H1 (cell line): Measurements from ENCODE around the gene EN2. TPM values are rescaled to one million over a fixed set of nuclear protein-coding genes. Genes with fewer than 3 reads are reported as not detected.

Source experiments
- CTCF ChIA-PET: fragments of 300-600 bp; sonication (Branson Sonifier 250); formaldehyde crosslinking; loops from one replicate; lab custom pipeline; 2021; ENCODE audit not compliant: partially characterized antibody; lab: Charles Lee
- POLR2A ChIA-PET: fragments of 300-600 bp; sonication (Branson Sonifier 250); formaldehyde crosslinking; loops from one replicate; lab custom pipeline; 2021; ENCODE audit warnings: inconsistent platforms; ENCODE audit not compliant: partially characterized antibody; lab: Charles Lee
- DNase-seq, 2 experiments: peaks; one replicate each; pipeline versions ENCODE4 v3.0.0 to v3.0.0-alpha.2; 2010 to 2022; ENCODE audit warnings: low spot score in 2 of 2, low read depth in 1 of 2, mixed read lengths in 1 of 2
- FAIRE-seq: peaks from 2 replicates; lab custom pipeline; 2011; peaks lifted over from hg19 to GRCh38; lab: Jason Lieb, UNC
- H2AFZ ChIP-seq: 2 replicates; pipeline ENCODE4 v1.8.1; 2012; ENCODE audit warnings: low read length, inconsistent platforms
- H2AK5ac ChIP-seq: 2 replicates; pipeline ENCODE4 v1.6.1; 2013; ENCODE audit warnings: low read depth, low read length
- H2BK120ac ChIP-seq: replicated peaks from 2 replicates; pipeline ENCODE3; 2013; ENCODE audit warnings: low read depth, low read length, inconsistent platforms
- H2BK12ac ChIP-seq: 2 replicates; pipeline ENCODE4 v1.6.1; 2013; ENCODE audit warnings: low read depth, low read length
- H2BK15ac ChIP-seq: 2 replicates; pipeline ENCODE4 v1.6.1; 2013; ENCODE audit warnings: low read length
- H2BK20ac ChIP-seq: 2 replicates; pipeline ENCODE4 v1.6.1; 2013; ENCODE audit warnings: low read length
- H2BK5ac ChIP-seq: 2 replicates; pipeline ENCODE4 v1.6.1; 2013; ENCODE audit warnings: low read depth, low read length
- H3K14ac ChIP-seq: 2 replicates; pipeline ENCODE4 v1.6.1; 2013; ENCODE audit warnings: inconsistent platforms; ENCODE audit not compliant: insufficient read length
- H3K18ac ChIP-seq: 2 replicates; pipeline ENCODE4 v1.6.1; 2013; ENCODE audit warnings: low read length; ENCODE audit errors: extremely low read depth
- H3K23ac ChIP-seq: 2 replicates; pipeline ENCODE4 v1.6.1; 2013; ENCODE audit warnings: inconsistent platforms; ENCODE audit not compliant: insufficient read length
- H3K23me2 ChIP-seq: 2 replicates; pipeline ENCODE4 v1.6.1; 2013; ENCODE audit warnings: low read depth, low read length
- H3K27ac ChIP-seq: 2 replicates; pipeline ENCODE4 v1.6.1; 2011; ENCODE audit warnings: low read depth, low read length, inconsistent platforms
- H3K27me3 ChIP-seq, 4 experiments: replicated peaks in 1 of 4; 1 replicate in 1 of 4; 2 replicates in 3 of 4; pipeline versions ENCODE4 v1.6.1 to v1.8.1; 2011 to 2013; ENCODE audit warnings: low read length in 3 of 4, mild to moderate bottlenecking in 3 of 4, inconsistent platforms in 2 of 4, mixed read lengths in 2 of 4, moderate library complexity in 1 of 4; ENCODE audit not compliant: control insufficient read depth in 3 of 4, insufficient read depth in 3 of 4; ENCODE audit errors: extremely low read depth in 1 of 4
- H3K36me3 ChIP-seq, 4 experiments: 2 replicates each; pipeline versions ENCODE4 v1.6.1 to v1.8.1; 2011 to 2013; ENCODE audit warnings: mild to moderate bottlenecking in 4 of 4, low read length in 3 of 4, moderate library complexity in 2 of 4, control low read depth in 1 of 4, inconsistent platforms in 1 of 4; ENCODE audit not compliant: insufficient read depth in 4 of 4, control insufficient read depth in 2 of 4
- H3K4ac ChIP-seq: replicated peaks from 2 replicates; pipeline ENCODE3; 2013; ENCODE audit warnings: low read length, low read depth, mixed read lengths, inconsistent platforms; ENCODE audit not compliant: insufficient read length
- H3K4me1 ChIP-seq, 4 experiments: replicated peaks in 1 of 4; 1 replicate in 1 of 4; 2 replicates in 3 of 4; pipeline versions ENCODE4 v1.6.1 to v1.8.1; 2011 to 2013; ENCODE audit warnings: low read length in 3 of 4, inconsistent platforms in 2 of 4, mixed read lengths in 1 of 4; ENCODE audit not compliant: insufficient read depth in 4 of 4, control insufficient read depth in 3 of 4
- H3K4me2 ChIP-seq, 2 experiments: 2 replicates each; pipeline versions ENCODE4 v1.6.1 to v1.8.1; 2011 to 2013; ENCODE audit warnings: low read depth in 2 of 2, low read length in 2 of 2, control low read depth in 1 of 2, inconsistent platforms in 1 of 2, mild to moderate bottlenecking in 1 of 2; ENCODE audit not compliant: insufficient read depth in 1 of 2
- H3K4me3 ChIP-seq, 4 experiments: fragments of 200-600, 300-600 bp in 1 of 4; sonication (generic), shearing (Covaris generic), sonication (Bioruptor Twin) in 1 of 4; 2 replicates each; pipeline versions ENCODE4 v1.5.1 to v1.8.1; 2011 to 2016; ENCODE audit warnings: low read length in 4 of 4, low read depth in 3 of 4, control low read depth in 2 of 4, inconsistent platforms in 2 of 4, mild to moderate bottlenecking in 2 of 4, mixed read lengths in 1 of 4, moderate library complexity in 1 of 4; ENCODE audit not compliant: insufficient read depth in 2 of 4; ENCODE audit errors: extremely low read depth in 1 of 4
- H3K56ac ChIP-seq: replicated peaks from 2 replicates; pipeline ENCODE3; 2013; ENCODE audit warnings: low read depth, mild to moderate bottlenecking, mixed read lengths, low read length, inconsistent platforms; ENCODE audit not compliant: insufficient read length
- H3K79me1 ChIP-seq: 2 replicates; pipeline ENCODE4 v1.6.1; 2013; ENCODE audit warnings: low read depth, low read length, control low read depth
- H3K79me2 ChIP-seq, 2 experiments: 2 replicates each; pipeline versions ENCODE4 v1.6.1 to v1.8.1; 2012 to 2013; ENCODE audit warnings: low read length in 2 of 2, mild to moderate bottlenecking in 2 of 2, inconsistent platforms in 1 of 2; ENCODE audit not compliant: insufficient read depth in 2 of 2, control insufficient read depth in 1 of 2
- H3K9ac ChIP-seq, 4 experiments: replicated peaks in 1 of 4; 1 replicate in 1 of 4; 2 replicates in 3 of 4; pipeline versions ENCODE4 v1.6.1 to v1.8.1; 2011 to 2013; ENCODE audit warnings: low read depth in 3 of 4, low read length in 3 of 4, control low read depth in 2 of 4, mild to moderate bottlenecking in 2 of 4, moderate library complexity in 2 of 4, inconsistent platforms in 1 of 4; ENCODE audit errors: extremely low read depth in 1 of 4
- H3K9me3 ChIP-seq, 2 experiments: 2 replicates each; pipeline versions ENCODE4 v1.6.1 to v1.8.1; 2012 to 2013; ENCODE audit warnings: mild to moderate bottlenecking in 2 of 2, moderate library complexity in 2 of 2, control low read depth in 1 of 2, inconsistent platforms in 1 of 2, low read depth in 1 of 2, low read length in 1 of 2, mixed read lengths in 1 of 2; ENCODE audit not compliant: insufficient read depth in 2 of 2
- H4K20me1 ChIP-seq, 2 experiments: replicated peaks in 1 of 2; 2 replicates each; pipeline versions ENCODE3 to v1.8.1; 2011 to 2013; ENCODE audit warnings: inconsistent platforms in 2 of 2, low read length in 2 of 2, mild to moderate bottlenecking in 1 of 2; ENCODE audit not compliant: insufficient read depth in 2 of 2, control insufficient read depth in 1 of 2
- H4K5ac ChIP-seq: 2 replicates; pipeline ENCODE4 v1.6.1; 2013; ENCODE audit warnings: low read length, low read depth, mixed read lengths, inconsistent platforms; ENCODE audit not compliant: insufficient read length
- H4K8ac ChIP-seq: 2 replicates; pipeline ENCODE4 v1.8.0; 2013; ENCODE audit warnings: mild to moderate bottlenecking, moderate library complexity, low read length, inconsistent platforms; ENCODE audit not compliant: insufficient read depth; ENCODE audit errors: extremely low read depth
- H4K91ac ChIP-seq: replicated peaks from 2 replicates; pipeline ENCODE3; 2013; ENCODE audit warnings: low read length, mixed read lengths, inconsistent platforms; ENCODE audit not compliant: insufficient read length
- EZH2 ChIP-seq: fragments of 200-600 bp; sonication (generic); IDR thresholded peaks from 2 replicates; pipeline ENCODE4 v1.7.1; 2012; ENCODE audit warnings: low read depth, mild to moderate bottlenecking, moderate library complexity, low read length, inconsistent platforms; ENCODE audit not compliant: severe bottlenecking
- SUZ12 ChIP-seq: fragments of 200-600 bp; sonication (generic); IDR thresholded peaks from 2 replicates; pipeline ENCODE4 v1.6.1; 2012; ENCODE audit warnings: mild to moderate bottlenecking, inconsistent platforms, low read length, moderate library complexity, mixed read lengths
- TEAD4 ChIP-seq: IDR thresholded peaks from 2 replicates; pipeline ENCODE4 v1.6.1; 2012; ENCODE audit warnings: low read depth, low read length, inconsistent platforms, mixed read lengths
- whole genome bisulfite sequencing, 2 experiments: shearing (Covaris generic) in 1 of 2; methylation state at CpG; one replicate each; pipeline versions ENCODE4 v1.1.6 to v1.1.7; 2013 to 2015; ENCODE audit warnings: low lambda C conversion rate in 2 of 2, mixed read lengths in 2 of 2, inconsistent platforms in 1 of 2, low coverage in 1 of 2, missing lambda C conversion rate in 1 of 2; ENCODE audit not compliant: insufficient replicate concordance in 2 of 2, insufficient coverage in 1 of 2, insufficient read length in 1 of 2; ENCODE audit errors: extremely low coverage in 1 of 2, missing lambda C conversion rate in 1 of 2; 5-methylcytosine and 5-hydroxymethylcytosine counted together
- polyA plus RNA-seq, 7 experiments: library from polyadenylated mRNA; depleted of rRNA in 3 of 7; stranded (reverse) in 5 of 7; unstranded in 2 of 7; fragments of >200 nt in 5 of 7; fragments of 200-250 nt in 2 of 7; gene quantifications; 1 replicate in 5 of 7; 2 replicates in 1 of 7; 4 replicates in 1 of 7; pipeline versions ENCODE4 v1.2.1 to v1.2.3, GENCODE V29; 2011 to 2013; ENCODE audit warnings: missing spikeins in 2 of 7, mixed read lengths in 2 of 7
- total RNA-seq: library from RNA; stranded (reverse); fragmentation: NEBNext Ultra II Directional; extraction: Animal tissue kit (Norgen Biotek cat#: 25700); gene quantifications from 2 replicates; pipeline ENCODE4 v1.2.1, GENCODE V29; 2021

The EN2 gene
- total and polyA plus RNA-seq, 2 of the 8 experiments (the other 6 are each of a cell fraction or from before 2014, with no cell fraction given): not detected

- Histone ChIP-seq H3K9ac (no peak overlapping the region), H3K4me3 (no peak overlapping the region), H3K27ac (no peak overlapping the region), H3K18ac (no peak overlapping the region), H4K8ac (no peak overlapping the region), H3K4me2 (no peak overlapping the region), H2BK20ac (no peak overlapping the region), H2BK5ac (no peak overlapping the region), H3K4ac (no peak overlapping the region), H3K56ac (no peak overlapping the region), H3K23me2 (no peaks in the 10 kb centered on the region), H2AFZ (no peak overlapping the region), H3K4me1 (peaks cover 0 to 6% (median 4%) of the 10 kb centered on the region in 4 experiments; a peak in 3 of 7 replicates), H2BK120ac (no peak overlapping the region), H3K79me2 (no peaks in the 10 kb centered on the region), H3K14ac (no peak overlapping the region), H2AK5ac (no peak overlapping the region), H2BK15ac (no peak overlapping the region), H4K20me1 (peaks cover 0 to 1% of the 10 kb centered on the region in 2 experiments), H3K79me1 (no peaks in the 10 kb centered on the region), H4K5ac (no peak overlapping the region), H3K36me3 (no peaks in the 10 kb centered on the region), H3K27me3 (peaks cover 12 to 84% (median 58%) of the 10 kb centered on the region in 4 experiments), H2BK12ac (no peak overlapping the region), H3K23ac (no peak overlapping the region), H4K91ac (no peak overlapping the region), H3K9me3 (no peaks in the 10 kb centered on the region; a peak in 1 of 4 replicates)
- CTCF ChIA-PET: interaction anchor here (1.1 to 2.8 kb wide), 3 partner anchors 16 to 54 kb away, joined by 3 to 6 read pairs (median 3); no protein-coding TSS in a partner anchor
- DNase-seq (peak in 1 of 2 experiments; percentile 47), FAIRE-seq (no peak)
- 79% methylated on average over 26 of the region's 26 CpGs; no CpG with 5 or more reads in 1 of the 2 experiments for WGBS, 2 experiments
- POLR2A ChIA-PET: no interaction called here
- TF ChIP-seq EZH2 (peak; percentile 37), TEAD4 (no peak), SUZ12 (peak; percentile 36; the same call in 1 of the 2 replicates)
These were observed 39.4 kb downstream of the EN2 start for GRCh38 chr7:155497149-155497901.
